GM21360 (cell line): Measurements from ENCODE around the gene RNF207.
A peak's percentile ranks its signal among the peaks of the same experiment; 100 is the strongest.

Source experiments
- ATAC-seq: cut with Tn5 transposase; IDR thresholded peaks from one replicate; pipeline ENCODE4 v1.9.1; 2021; ENCODE audit warnings: mild to moderate bottlenecking, moderate library complexity; ENCODE audit not compliant: unreplicated experiment

RNF207 gene, protein sequence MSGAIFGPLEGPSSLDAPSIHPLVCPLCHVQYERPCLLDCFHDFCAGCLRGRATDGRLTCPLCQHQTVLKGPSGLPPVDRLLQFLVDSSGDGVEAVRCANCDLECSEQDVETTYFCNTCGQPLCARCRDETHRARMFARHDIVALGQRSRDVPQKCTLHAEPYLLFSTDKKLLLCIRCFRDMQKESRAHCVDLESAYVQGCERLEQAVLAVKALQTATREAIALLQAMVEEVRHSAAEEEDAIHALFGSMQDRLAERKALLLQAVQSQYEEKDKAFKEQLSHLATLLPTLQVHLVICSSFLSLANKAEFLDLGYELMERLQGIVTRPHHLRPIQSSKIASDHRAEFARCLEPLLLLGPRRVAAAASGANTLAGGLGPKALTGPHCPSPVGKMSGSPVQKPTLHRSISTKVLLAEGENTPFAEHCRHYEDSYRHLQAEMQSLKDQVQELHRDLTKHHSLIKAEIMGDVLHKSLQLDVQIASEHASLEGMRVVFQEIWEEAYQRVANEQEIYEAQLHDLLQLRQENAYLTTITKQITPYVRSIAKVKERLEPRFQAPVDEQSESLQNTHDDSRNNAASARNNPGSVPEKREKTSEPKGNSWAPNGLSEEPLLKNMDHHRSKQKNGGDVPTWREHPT

DNA sequence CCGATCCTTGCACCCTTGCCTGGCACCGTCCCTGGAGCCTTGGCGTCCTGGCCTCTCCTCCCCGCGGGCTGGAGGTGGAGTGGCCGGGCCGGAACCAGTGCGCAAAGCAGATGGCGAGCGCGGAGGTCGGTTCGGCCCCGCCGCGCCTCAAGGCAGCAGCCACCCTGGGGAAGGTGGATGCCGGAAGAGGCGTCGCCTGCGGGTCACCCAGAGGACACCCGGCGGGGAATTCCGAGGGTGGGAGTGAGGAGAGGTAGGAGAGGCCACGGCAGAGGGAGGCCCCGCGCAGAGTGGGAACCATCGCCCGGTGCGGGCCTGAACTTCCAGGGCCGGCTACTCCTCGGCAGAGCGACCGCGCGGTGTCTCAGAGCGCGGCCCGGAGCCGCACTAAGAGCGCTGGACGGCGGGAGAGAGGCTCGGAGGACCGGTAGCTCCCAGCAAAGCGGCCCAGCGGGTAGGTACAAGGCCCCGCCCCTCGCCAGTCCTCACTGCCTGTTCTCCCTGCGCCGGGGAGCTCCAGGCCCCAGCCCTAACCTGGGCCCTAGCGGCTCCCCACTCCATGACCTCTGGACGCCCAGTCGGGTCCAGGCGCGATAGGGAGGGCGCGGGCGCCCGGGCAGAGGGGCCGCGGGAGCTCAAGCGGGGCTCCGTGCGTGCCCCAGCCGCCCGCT is at the start of gene RNF207:
Gene RNF207 (plus strand): TSS at position 271 of the 671 bp plus-strand sequence. CDS start 417 bp downstream, outside the sequence.
- ATAC-seq = peak; percentile 62

DNA sequence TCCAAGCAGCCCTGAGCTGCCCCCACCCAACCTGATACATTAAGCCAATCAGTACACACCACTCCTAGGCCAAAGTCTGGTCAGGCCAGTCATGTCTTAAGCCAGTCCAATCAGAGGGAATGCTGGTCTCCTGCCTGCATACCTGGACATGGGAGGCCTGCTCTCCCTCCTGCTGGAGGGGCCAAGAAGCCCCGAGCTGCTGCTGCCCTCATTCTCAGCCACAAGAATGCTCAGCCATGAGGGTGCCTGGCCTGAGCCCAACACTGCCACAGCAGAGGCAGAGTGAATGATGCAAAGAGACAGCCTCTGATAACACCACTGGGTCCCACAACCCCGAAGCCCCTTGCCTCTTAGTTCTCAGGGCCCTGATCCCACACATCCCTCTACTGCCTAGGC is 48.8 kb upstream of the RNF207 start:
- ATAC-seq = no peak

DNA sequence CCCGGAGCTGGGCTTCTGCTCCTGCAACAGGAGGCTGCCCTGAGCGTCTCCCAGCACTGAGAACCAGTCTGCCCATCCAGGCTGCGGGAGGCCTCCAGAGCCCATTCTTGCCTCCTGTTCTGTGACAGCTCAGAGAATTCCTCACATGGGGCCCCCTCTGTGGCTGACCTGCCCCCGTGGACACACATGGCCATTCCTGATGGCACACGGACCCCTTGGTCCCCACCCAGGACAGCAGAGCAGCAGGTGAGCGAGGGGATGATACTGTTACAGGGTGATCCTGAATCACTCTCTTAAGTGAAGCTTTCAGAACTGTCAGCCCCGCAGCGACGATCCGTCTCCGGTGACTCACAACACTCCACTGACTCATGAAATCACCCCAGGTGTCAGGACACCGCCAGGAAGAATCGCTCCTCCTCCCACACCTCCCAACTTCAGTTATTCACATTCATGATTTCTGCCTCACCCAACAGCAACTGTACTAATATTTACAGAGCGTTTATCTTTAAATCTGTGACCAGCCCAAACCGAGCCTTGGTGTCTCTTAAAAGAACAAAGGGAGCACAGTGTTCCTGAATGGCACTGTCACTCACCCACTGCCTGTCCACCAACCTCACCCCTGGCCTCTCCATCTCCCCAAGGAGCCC is 48.3 kb upstream of the RNF207 start:
- no peak for ATAC-seq

DNA sequence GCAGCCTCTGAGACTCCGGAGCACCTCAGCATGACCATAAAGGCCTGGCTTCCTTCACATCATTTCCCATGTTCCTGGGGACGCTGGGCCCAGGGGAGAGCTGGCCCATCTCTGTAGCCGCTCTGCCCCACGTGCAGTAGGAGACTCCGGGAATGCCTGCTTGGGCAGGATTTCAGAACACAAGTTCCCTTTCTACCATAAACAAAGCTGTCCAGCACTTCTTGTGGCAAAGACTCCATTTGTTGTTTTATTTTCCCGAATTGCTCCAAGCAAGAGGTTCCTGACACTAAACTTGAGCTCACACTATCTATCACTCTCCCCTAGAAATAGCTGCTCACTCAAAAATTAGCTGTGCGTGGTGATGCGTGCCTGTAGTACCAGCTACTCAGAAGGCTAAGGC is 47.7 kb upstream of the RNF207 start:
- no peak for ATAC-seq

DNA sequence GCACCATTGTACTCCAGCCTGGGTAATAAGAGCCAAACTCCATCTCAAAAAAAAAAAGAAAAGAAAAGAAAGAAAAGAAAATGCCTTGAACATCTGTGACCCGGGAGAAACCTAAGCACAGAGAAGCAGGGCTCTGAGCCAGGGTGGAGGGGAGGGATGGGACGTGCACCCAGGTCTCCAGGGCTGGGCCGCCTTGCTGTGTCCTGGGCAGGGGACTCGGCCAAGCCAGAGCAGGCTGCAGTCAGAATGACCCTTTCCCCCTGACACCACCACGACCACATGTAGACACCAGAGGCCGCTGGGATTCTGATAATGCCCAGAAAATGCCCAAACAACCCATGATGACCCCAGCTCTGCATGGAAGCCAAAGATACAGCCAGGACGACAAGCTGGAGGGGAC is 43.6 kb upstream of the RNF207 start:
- no peak for ATAC-seq

DNA sequence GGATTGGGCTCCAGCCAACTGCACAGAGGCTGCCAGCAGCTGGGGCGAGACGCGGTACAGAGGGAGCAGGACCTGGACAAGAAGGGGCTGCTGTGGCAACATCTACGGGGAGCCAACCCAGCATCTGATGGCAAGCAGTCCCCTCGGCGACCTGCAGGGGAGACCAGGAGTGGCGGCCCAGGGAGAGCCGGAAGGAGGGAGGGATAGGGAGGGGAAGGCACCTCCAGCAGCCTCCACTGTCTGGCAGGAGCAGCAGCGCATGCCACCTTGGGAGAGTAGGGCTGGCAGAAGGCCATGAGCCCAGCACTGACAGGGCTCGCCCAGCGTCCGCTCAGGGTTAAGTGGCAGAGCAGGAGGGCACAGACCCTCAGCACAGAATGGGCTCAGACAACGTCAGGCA is 43.1 kb upstream of the RNF207 start:
- no peak for ATAC-seq

DNA sequence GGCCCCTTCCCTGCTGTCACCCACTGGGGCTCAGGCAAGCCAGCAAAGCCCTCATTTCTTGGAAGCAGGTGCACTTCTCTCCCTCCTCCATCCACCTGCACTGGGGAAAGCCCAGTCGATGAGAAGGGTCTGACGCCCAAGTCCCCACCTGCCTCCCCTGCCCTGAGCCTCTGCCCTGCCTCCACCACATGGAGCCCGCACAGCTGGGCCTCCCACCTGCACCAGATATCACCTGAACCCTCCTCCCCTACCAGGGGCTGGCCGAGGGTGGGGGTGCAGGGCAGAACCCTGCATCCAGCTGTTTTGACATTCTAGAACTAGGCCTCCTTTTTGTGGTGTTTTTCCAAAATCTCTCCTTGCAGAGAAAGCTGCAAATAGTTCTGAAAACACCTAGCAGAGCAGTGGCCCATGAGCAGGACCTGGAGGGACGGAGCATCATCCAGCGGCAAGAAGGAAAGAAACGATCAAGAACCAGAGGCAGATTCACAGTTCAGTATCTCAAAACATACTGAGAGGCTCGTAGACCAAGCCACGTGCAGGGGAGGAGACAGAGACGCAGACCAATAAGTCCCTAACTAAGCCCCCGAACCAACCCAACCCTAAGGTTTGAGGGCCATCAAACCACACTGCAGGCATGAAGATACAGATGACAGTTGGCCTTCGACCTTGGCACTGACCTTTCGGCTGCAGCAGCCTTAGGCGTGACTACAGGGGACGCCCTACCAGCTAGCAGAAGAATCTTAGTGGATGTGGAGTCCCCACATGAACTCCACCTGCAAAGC is 42.5 kb upstream of the RNF207 start:
- no peak for ATAC-seq

DNA sequence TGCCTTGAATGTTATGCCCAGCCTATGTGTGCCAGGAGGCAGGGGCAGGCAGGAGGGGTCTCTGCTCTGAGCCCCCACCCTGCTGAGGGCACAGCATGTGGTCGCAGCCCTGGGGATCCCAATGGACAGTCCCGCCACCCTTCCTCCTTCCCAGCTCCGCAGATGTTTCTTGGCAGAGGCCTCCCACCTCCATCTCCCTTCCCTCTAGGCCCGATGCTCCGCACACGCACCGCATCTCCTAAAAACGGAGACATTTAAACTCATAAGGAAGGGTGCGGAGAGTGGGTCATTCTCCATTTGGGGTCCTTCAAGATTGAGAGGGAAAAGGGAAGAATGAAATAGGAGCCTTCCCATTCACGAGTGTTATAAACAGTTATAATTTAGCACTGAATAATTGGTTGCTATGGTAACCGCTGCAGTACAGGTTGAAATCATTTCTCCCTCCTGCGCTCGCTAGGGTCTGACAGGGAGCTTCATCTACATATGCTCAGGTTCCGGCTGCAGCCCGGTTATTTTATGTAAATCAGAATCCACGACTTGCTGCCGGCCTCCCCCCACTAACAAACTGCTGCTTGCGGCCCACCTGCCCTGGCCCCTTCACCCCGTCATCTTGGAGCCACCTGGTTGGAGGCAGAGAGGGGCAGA is 41.8 kb upstream of the RNF207 start:
- ATAC-seq = no peak

DNA sequence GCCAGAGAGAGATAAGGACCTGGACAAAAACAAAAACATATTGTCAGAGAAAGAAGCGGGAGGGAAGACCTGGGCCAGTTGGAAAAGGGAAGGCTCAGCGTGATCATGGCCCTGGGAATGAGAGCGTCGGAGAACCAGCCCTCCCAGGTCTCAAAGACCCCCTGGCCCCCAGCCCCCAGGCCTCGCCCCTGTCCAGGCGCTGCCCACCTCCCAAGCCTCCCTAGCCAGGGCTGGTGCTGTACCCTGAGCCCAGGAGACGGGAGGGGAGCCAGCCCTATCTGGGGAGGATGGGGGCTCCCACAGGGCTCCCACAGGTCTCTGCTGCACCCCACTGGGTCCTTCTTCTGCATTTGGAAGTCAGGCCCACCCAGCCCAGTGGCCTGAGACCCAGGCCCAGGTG is 40.9 kb upstream of the RNF207 start:
- ATAC-seq = no peak

DNA sequence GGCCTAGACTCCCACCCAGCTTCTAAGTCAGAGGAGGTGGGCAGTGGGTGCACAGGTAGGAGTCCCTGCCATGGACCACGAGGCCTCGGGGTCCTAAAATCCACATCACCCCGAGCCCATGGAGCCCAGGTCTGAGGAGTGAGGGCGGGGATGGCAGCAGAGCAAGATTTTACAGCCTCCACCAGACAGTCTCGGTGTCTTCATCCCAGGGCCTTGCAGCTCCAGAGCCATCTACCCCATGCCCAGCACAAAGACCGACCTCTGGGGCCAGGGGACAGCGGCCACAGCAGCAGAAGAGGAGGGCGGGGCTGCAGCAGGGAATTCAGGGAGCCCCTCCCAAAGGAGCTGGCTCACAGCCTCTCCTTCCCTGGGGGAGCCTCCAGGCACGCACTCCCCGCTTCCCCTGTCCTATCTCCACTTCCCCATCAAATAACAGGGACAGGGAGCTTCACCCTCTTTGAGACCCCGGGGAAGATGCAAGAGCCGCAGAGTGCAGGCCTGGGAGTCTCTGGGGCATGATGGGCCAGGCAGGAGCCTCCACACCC is 40.4 kb upstream of the RNF207 start:
- ATAC-seq = no peak

DNA sequence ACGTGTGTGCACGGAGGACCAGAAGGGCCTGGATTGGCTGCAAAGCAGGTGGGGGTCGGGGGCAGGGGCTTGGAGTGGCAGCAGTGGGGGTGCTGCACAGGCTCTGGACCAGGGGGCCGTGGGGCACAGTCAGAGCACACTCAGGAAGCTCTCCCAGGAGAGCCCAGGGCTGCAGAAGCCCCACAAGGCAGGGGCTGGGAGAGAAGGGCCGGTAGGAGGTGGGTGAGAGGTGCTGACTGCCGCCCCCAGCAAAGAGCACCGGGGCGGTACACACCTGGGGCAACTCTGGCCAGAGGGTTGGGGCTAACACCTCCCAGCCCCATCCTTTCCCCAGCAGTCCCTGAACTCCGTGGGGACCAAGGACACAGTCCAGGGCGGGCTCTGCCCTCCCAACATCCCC is 39.7 kb upstream of the RNF207 start:
- ATAC-seq = no peak

DNA sequence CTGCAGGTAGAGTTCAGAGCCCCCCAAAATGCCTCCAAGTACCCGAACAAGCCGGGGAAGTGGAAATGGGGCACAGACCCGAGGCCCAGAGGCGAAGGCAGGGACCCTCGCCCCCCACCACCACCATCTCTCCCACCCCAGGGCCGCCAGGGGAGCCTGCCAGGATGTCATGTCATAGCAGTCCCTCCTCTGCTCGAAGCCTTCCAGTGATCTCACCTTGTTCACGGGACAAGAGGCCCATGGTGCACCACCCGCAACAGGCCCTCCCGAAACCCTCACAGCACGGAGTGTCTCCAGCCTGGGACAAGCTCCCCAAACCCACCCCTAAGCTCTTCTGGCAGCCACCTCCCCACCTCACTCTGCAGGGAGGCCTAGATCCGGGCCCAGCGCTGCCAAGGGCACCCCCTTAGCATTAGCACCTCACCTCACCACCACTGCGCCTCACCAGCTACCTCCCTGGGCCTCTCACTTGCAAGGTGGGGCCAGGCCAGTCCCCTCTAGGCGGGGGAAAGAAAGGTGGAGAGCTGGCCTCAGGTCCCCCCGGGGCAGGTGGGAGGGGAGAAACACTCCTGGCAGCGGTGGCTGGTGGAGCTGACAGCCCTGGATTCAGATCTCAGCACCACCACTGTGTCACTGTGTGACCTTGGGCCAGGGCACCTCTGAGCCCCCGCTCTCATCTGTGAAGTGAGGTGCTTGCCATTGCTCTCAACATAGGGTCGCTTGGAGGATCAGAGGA is 39.1 kb upstream of the RNF207 start:
- no peak for ATAC-seq

DNA sequence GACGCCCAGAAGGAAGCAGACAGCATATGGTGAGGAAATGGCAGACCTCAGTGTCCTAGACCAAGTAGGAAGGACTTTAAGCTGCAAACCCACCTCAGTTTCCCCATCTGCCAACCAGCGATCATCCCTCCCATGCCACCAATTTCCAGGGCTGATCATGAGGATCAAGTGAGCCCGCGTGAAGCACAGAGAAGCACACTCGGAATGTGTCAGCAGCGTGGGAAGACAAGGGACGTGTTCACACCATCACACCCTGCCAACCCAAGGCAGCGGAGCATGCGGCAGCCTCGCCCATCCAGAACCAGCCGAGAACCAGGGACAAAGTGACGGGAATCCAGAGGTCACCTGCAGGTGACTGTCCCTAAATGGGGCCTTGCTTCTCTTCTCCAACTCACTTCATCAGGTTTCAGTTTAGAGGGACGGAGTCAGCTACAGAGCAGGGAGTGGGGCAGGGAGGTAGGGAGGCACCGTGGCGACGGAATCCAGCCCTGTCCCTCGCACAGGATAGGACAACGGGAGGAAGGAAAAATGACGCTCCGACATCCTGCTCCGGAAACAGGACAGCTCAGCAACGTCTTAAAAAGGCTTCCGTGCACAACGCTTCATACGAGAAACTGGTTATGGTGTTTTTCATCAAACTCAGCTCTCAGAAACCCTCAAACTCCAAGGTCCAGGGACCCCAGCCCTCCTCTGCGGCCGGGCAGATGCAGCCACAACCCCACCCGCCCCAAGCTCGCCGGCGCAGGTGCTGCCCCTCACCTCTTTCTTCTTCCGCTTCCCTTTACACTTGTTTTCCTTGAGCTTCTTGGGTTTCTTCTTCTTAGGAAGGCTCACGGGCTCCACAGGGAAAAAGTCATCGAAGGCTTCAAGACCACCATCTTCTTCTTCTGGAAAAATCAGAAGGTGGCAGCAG is 38.3 kb upstream of the RNF207 start:
- ATAC-seq = no peak

DNA sequence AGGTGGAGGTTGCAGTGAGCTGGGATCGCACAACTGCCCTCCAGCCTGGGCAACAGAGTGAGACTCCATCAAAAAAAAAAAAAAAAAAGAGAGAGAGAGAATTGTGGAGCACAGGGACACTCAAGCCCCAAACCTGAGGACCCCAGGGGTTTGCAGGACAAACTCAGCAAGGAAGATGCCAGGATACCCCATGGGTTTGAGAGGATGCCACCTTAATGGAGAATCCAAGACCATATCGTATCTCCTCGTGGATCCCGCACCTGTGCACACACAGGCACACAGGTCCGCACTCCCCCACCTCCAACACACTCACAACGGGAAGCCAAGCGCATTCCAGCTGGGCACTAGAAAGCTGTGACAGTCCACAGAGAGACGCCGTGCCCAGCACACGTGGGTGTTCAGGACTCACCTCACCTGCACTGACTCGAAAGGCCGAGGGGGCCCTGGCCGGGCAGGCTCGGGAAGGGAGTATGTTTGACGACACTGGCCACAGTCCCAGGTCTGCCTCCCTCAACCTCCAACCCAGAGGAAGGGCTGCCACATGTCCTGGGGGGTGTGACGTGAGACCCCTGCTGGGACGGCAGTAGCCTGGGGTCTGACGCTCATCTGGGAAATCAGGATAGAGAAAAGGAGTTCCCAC is 36.9 kb upstream of the RNF207 start:
- no peak for ATAC-seq

DNA sequence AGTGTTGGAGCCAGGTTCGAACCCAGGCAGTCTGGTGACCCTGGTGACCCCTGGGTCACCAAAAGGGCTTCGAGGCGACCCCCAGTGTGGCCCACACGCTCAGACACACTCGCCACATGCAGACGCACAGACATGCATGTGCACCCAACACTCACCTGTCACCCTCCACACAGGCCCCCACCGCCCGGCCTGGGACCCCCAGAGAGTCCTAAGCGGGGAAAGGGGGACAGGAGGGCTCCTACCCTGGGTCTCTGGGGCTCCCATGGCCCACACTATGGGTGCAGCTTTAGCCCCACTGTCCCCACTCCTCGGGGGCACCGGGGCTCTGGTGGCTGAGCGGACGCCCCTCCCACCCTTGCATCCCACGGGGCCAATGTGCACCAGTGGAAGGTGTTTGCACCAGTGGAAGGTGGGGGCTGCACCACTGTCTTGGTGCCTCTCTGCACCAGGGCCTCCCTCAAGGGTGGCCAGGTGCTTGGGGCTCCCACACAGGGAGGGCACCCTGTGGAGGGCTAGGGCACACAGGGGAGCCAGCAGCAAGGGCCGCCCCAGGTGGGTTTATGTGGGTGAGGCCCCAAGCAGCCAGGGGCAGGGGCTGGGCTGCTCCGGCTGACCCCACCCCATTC is 35.7 kb upstream of the RNF207 start:
- ATAC-seq = no peak

DNA sequence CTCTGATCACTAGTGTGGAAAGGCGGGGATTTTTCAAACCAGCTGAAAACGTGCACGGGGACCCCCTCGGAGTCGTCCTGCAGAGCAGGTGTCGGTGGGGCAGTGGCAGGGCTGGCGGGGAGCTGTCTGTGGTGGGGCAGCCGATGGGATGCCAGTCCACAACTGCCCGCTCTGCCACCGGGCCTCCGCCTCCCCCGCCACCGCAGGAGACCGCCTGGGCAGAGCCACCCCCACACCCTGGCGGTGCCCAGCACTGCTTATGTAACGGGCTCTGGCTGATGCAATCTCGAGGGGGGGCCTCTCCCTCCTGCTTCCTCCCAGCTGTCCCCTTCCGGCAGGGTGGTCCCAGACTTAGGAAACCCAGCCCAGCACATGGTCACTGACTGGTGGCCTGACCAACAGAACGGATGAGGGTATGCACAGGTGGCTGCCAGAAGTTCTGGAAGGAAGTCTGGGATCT is 35.1 kb upstream of the RNF207 start:
- no peak for ATAC-seq

DNA sequence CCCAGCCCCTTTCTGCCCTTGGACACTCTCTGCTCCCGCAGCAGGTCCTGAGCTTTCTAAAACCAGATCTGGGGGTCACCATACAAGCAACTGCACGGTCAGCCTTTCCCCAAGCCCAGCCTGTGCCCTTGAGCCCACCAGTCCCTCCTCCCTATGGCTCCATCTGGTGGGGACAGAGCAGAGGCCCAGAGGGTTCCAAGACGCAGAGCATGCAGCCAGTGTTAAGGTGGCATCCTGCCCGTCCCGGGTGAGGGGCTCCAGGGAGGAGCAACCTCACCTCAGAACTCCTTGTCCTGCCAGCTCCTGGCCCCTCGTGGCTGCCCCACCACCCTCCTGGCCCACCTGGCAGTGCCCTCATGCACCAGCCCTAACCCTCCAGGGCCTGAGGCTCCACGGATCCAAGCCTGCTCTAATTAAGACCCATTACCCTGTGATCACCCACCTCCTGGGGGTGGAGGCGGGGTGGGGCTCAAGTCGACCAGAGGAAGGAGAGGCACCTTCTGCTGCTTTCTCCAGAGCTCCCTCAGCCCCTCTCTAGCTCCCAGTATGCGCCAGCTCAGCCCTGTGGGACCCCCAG is 34.3 kb upstream of the RNF207 start:
- ATAC-seq = no peak
